B cell (primary cell): ENCODE results near the gene SLC9A3. TPM values are rescaled to one million over a fixed set of nuclear protein-coding genes. Genes with fewer than 3 reads are reported as not detected.

Experiments used
- ATAC-seq: fragments of 200-7000 bp; cut with Tn5 transposase; one replicate; pipeline ENCODE4 v1.10.0; 2021; ENCODE audit warnings: low read depth, mild to moderate bottlenecking, moderate number of reproducible peaks, moderate library complexity
- CTCF ChIA-PET: fragments of 350-600 bp; sonication (Branson Sonifier 250); formaldehyde crosslinking; loops from one replicate; lab custom pipeline; 2021; ENCODE audit warnings: antibody characterized with exemption, inconsistent platforms; lab: Charles Lee
- POLR2A ChIA-PET: fragments of 350-600 bp; sonication (Branson Sonifier 250); formaldehyde crosslinking; loops from one replicate; lab custom pipeline; 2021; ENCODE audit warnings: antibody characterized with exemption; lab: Charles Lee
- DNase-seq: peaks from one replicate; pipeline ENCODE4 v3.0.0; 2013
- H2AFZ ChIP-seq: 2 replicates; pipeline ENCODE4 v1.6.1; 2012; ENCODE audit warnings: mild to moderate bottlenecking, low read depth, low read length; ENCODE audit not compliant: insufficient read depth, poor library complexity, severe bottlenecking
- H3K27ac ChIP-seq, 2 donors: 1 replicate in 1 of 2; 2 replicates in 1 of 2; pipeline ENCODE4 v1.5.1; 2012 to 2013; ENCODE audit warnings: low read length in 2 of 2, mild to moderate bottlenecking in 2 of 2, moderate library complexity in 1 of 2
- H3K27me3 ChIP-seq, 4 experiments: fragments of 200-600 bp in 1 of 4; sonication (generic) in 1 of 4; replicated peaks in 1 of 4; 1 replicate in 2 of 4; 2 replicates in 2 of 4; pipeline versions ENCODE4 v1.6.1 to v1.7.0; 2013 to 2016; ENCODE audit warnings: low read length in 3 of 4, mild to moderate bottlenecking in 2 of 4, mixed read lengths in 1 of 4, moderate library complexity in 1 of 4; ENCODE audit not compliant: insufficient read depth in 4 of 4, control insufficient read depth in 3 of 4; ENCODE audit errors: control extremely low read depth in 1 of 4
- H3K36me3 ChIP-seq, 2 experiments: replicated peaks in 1 of 2; 1 replicate in 1 of 2; 2 replicates in 1 of 2; pipeline versions ENCODE4 v1.6.1 to v1.7.1; 2013; ENCODE audit warnings: low read length in 1 of 2; ENCODE audit not compliant: insufficient read depth in 2 of 2, control insufficient read depth in 1 of 2; ENCODE audit errors: control extremely low read depth in 1 of 2, extremely low read depth in 1 of 2
- H3K4me1 ChIP-seq, 2 donors: fragments of 200-600 bp in 1 of 2; sonication (generic) in 1 of 2; 1 replicate in 1 of 2; 2 replicates in 1 of 2; pipeline versions ENCODE4 v1.5.1 to v1.6.1; 2013 to 2017; ENCODE audit warnings: low read length in 2 of 2; ENCODE audit not compliant: control insufficient read depth in 2 of 2, insufficient read depth in 2 of 2
- H3K4me2 ChIP-seq: replicated peaks from 2 replicates; pipeline ENCODE3; 2012; ENCODE audit warnings: mild to moderate bottlenecking, low read depth, low read length; ENCODE audit not compliant: poor library complexity, severe bottlenecking
- H3K4me3 ChIP-seq, 5 experiments: fragments of 200-600 bp in 1 of 5; sonication (generic) in 1 of 5; 1 replicate in 3 of 5; 2 replicates in 2 of 5; pipeline versions ENCODE4 v1.5.1 to v1.7.0; 2011 to 2016; ENCODE audit warnings: low read length in 4 of 5, mild to moderate bottlenecking in 4 of 5, low read depth in 2 of 5, control low read depth in 1 of 5, moderate library complexity in 1 of 5; ENCODE audit not compliant: insufficient read depth in 1 of 5; ENCODE audit errors: control extremely low read depth in 1 of 5, extremely low read depth in 1 of 5
- H3K79me2 ChIP-seq: fragments of 200-600 bp; sonication (generic); one replicate; pipeline ENCODE4 v1.6.0; 2016; ENCODE audit warnings: low read length; ENCODE audit not compliant: control insufficient read depth, insufficient read depth
- H3K9ac ChIP-seq: fragments of 200-600 bp; sonication (generic); 2 replicates; pipeline ENCODE4 v1.6.1; 2017; ENCODE audit warnings: mild to moderate bottlenecking, low read length, moderate library complexity
- H3K9me3 ChIP-seq, 3 donors: one replicate each; pipeline versions ENCODE4 v1.6.1 to v1.7.1; 2013; ENCODE audit warnings: low read length in 2 of 3; ENCODE audit not compliant: control insufficient read depth in 2 of 3, insufficient read depth in 1 of 3; ENCODE audit errors: control extremely low read depth in 1 of 3
- H4K20me1 ChIP-seq: 2 replicates; pipeline ENCODE4 v1.6.0; 2012; ENCODE audit warnings: mild to moderate bottlenecking, low read length; ENCODE audit not compliant: insufficient read depth, control insufficient read depth, poor library complexity, severe bottlenecking
- H3K27ac Mint-ChIP-seq: one replicate; pipeline ENCODE4 v1.8.0; 2021; ENCODE audit warnings: mixed read lengths
- H3K27me3 Mint-ChIP-seq: one replicate; pipeline ENCODE4 v1.8.0; 2021; ENCODE audit warnings: mixed read lengths
- H3K4me1 Mint-ChIP-seq: one replicate; pipeline ENCODE4 v1.8.0; 2021; ENCODE audit warnings: mixed read lengths
- H3K4me3 Mint-ChIP-seq: one replicate; pipeline ENCODE4 v1.8.0; 2021; ENCODE audit warnings: mixed read lengths
- H3K9me3 Mint-ChIP-seq: one replicate; pipeline ENCODE4 v1.8.0; 2022; ENCODE audit warnings: mixed read lengths; ENCODE audit not compliant: insufficient read depth
- EZH2 ChIP-seq: IDR thresholded peaks from 2 replicates; pipeline ENCODE4 v1.6.1; 2012; ENCODE audit warnings: borderline replicate concordance, low read depth, mild to moderate bottlenecking, moderate library complexity, low read length; ENCODE audit not compliant: insufficient read depth, poor library complexity, severe bottlenecking
- WGBS: methylation state at CpG from one replicate; pipeline ENCODE4 v1.1.5; 2013; ENCODE audit warnings: missing lambda C conversion rate; ENCODE audit not compliant: insufficient coverage; 5-methylcytosine and 5-hydroxymethylcytosine counted together
- intact Hi-C: fragments of 100-400 bp; cut with micrococcal nuclease; formaldehyde crosslinking; loops from one replicate; pipeline ENCODE4 v1.10.0; 2022
- polyA plus RNA-seq: library from polyadenylated mRNA; depleted of rRNA; stranded (reverse); fragments of >200 nt; gene quantifications from 2 replicates; pipeline ENCODE4 v1.2.3, GENCODE V29; 2012
- total RNA-seq, 2 donors: library from RNA; stranded (reverse); fragments of 120-200 nt in 1 of 2; gene quantifications; 1 replicate in 1 of 2; 2 replicates in 1 of 2; pipeline versions ENCODE4 v1.2.3 to v1.2.4, GENCODE V29; 2013 to 2022
- TF ChIP-seq, protein P1 (sequence below): fragments of 200-600 bp; IDR thresholded peaks from one replicate; pipeline ENCODE4 v1.8.0; 2022; ENCODE audit warnings: antibody characterized with exemption, mild to moderate bottlenecking

SLC9A3 gene
- total and polyA plus RNA-seq, 2 donors (not counting 1 experiment from before 2014, with no cell fraction given): 0.84 to 2.0 TPM

DNA sequence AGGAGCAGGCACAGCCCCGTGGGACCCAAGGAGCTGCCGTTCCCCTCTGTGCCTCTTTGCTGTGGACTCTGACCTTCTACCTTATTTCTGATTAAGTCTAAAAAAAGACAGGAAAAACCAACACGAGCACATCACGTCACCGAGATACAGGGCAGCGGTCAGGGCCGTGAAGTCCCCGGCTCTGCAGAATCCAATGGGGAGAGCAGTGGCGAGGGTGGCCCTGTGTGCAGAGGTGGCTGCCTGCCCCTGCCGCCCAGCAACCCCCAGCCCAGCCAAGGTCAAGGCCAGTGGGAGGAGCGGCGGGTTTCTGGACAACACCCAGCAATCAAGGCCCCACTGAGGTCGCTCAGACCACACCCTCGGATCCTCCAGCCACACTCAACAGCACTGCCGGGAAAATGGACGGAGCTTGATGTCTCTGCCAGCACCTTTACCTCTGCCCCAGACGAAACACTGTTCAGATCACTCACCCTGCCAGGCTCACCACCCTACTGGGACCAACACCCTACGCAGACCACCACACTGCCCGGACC is 32.7 kb upstream of the SLC9A3 start:
- H3K27ac Mint-ChIP-seq: no peak overlapping the region
- H3K9ac ChIP-seq: no peak overlapping the region
- no peak for TF ChIP-seq EZH2
- TF ChIP-seq, protein P1, sequence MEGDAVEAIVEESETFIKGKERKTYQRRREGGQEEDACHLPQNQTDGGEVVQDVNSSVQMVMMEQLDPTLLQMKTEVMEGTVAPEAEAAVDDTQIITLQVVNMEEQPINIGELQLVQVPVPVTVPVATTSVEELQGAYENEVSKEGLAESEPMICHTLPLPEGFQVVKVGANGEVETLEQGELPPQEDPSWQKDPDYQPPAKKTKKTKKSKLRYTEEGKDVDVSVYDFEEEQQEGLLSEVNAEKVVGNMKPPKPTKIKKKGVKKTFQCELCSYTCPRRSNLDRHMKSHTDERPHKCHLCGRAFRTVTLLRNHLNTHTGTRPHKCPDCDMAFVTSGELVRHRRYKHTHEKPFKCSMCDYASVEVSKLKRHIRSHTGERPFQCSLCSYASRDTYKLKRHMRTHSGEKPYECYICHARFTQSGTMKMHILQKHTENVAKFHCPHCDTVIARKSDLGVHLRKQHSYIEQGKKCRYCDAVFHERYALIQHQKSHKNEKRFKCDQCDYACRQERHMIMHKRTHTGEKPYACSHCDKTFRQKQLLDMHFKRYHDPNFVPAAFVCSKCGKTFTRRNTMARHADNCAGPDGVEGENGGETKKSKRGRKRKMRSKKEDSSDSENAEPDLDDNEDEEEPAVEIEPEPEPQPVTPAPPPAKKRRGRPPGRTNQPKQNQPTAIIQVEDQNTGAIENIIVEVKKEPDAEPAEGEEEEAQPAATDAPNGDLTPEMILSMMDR: no peak
- 86% methylated on average over 16 of the region's 19 CpGs for WGBS
- H2AFZ ChIP-seq: no peak overlapping the region
- no peak overlapping the region for H3K27ac ChIP-seq
- ChIA-PET CTCF (no interaction called here), POLR2A (no interaction called here)
- no peak for ATAC-seq
- no peak for DNase-seq
- peaks cover 0 to 28% (median 0%) of the 10 kb centered on the region in 3 donors for H3K9me3 ChIP-seq
- H3K4me3 Mint-ChIP-seq: no peak overlapping the region
- H3K4me2 ChIP-seq: no peak overlapping the region
- H3K4me1 Mint-ChIP-seq: no peaks in the 10 kb centered on the region
- no peaks in the 10 kb centered on the region for H3K4me1 ChIP-seq
- intact Hi-C loops: no loop called here
- H3K27me3 ChIP-seq: peaks cover 0 to 15% (median 2%) of the 10 kb centered on the region in 4 experiments
- H3K36me3 ChIP-seq: no peaks in the 10 kb centered on the region
- peaks cover 20% of the 10 kb centered on the region for H3K27me3 Mint-ChIP-seq
- no peaks in the 10 kb centered on the region for H3K9me3 Mint-ChIP-seq
- no peaks in the 10 kb centered on the region for H3K79me2 ChIP-seq
- H3K4me3 ChIP-seq: no peak overlapping the region
- no peaks in the 10 kb centered on the region for H4K20me1 ChIP-seq

DNA sequence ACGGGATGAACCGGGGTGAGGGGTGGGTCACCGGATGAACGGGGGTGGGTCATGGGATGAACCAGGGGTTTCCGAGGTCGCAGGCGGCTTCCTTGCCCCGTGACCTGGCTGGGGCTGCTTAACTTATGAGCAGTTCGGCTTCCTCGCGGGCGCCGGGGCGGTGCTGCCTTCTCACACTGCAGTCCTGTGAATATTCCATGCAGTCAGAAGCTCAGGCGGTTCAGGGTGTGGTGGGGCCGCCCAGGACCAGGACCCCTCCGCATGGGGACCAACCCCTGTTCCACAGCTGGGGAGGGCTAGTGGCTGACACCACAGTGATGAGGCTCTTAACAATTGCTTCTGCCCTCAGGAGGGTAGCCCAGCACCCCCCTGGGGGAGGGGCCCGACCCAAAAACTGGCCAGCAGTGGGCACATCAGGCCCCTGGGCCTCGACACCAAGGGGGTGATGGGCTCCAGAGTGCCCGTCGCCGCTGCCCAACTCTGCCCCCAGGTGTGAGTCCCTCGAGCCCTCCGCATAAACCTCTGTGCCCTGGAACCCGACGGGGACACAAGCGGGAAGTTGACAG is 30.9 kb upstream of the SLC9A3 start:
- DNase-seq: no peak
- no peak for TF ChIP-seq EZH2
- TF ChIP-seq, protein P1: no peak

More for the DNA sequence above, 30.9 kb upstream of the SLC9A3 start:
- no peaks in the 10 kb centered on the region for H3K36me3 ChIP-seq
- no peaks in the 10 kb centered on the region for H3K4me1 Mint-ChIP-seq
- no peak overlapping the region for H3K9ac ChIP-seq
- no peak overlapping the region for H3K27ac ChIP-seq
- H4K20me1 ChIP-seq: no peaks in the 10 kb centered on the region
- ATAC-seq: no peak
- no peak overlapping the region for H3K4me3 Mint-ChIP-seq
- H3K27me3 Mint-ChIP-seq: peaks cover 23% of the 10 kb centered on the region
- no peak overlapping the region for H3K4me3 ChIP-seq
- no peak overlapping the region for H2AFZ ChIP-seq
- H3K27me3 ChIP-seq: peaks cover 0 to 6% (median 5%) of the 10 kb centered on the region in 4 experiments
- intact Hi-C loops: no loop called here
- H3K4me2 ChIP-seq: no peak overlapping the region
- no peaks in the 10 kb centered on the region for H3K9me3 Mint-ChIP-seq
- WGBS: 90% methylated on average over 26 of the region's 27 CpGs
- ChIA-PET POLR2A (no interaction called here), CTCF (no interaction called here)
- H3K27ac Mint-ChIP-seq: no peak overlapping the region
- H3K4me1 ChIP-seq: no peaks in the 10 kb centered on the region
- no peaks in the 10 kb centered on the region for H3K79me2 ChIP-seq
- peaks cover 0 to 30% (median 3%) of the 10 kb centered on the region in 3 donors for H3K9me3 ChIP-seq
